ENCODE measurements around the gene SYT17. TPM values are rescaled to one million over a fixed set of nuclear protein-coding genes. Genes with fewer than 3 reads are reported as not detected.

Gene SYT17
- total RNA-seq, 2 donors from 2014 or later, result 0.22 to 1.8 TPM

DNA sequence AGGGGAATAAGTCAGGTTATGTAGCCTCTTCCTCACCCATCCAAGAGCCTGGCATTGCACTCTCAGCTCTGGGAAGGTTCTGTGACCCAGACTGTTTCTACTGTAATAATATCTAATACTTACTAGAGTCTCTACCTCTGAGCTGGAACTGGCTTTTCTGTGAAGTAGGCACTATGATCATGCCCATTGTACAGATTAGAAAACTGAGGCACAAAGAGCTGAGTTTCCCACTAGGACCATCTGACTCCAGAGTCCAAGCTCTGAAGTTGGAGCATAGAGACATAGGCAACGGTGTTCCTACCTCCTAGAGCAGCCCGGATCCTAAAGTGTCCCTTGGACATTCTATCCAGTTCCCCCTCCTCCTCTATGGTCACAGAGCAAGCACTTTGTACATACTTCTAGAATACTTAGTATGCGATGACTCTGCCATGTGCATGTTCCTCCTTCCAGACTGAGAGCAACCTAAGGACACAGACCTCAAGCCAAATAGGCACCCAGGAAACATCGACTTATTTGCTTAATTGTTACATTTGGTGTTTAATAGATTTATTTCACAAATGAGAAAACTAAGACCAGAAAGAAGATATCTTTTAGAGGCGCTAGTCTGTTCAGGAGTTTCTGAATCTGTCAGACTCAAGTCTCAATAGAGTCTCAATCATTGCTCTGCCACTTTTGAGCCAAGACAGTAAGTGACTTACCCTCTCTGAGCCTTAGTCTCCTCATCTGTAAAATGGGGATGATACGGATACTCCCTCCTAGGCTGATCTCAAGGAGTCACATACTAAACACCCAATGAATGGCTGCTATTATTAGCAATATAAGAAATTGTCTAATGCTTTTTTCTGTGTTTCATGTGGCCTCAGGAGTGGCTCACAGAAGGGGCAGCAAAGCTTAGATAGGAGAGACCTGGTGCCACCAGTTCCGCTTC is 121.1 kb downstream of the SYT17 start:
- TF ChIP-seq, protein P1, sequence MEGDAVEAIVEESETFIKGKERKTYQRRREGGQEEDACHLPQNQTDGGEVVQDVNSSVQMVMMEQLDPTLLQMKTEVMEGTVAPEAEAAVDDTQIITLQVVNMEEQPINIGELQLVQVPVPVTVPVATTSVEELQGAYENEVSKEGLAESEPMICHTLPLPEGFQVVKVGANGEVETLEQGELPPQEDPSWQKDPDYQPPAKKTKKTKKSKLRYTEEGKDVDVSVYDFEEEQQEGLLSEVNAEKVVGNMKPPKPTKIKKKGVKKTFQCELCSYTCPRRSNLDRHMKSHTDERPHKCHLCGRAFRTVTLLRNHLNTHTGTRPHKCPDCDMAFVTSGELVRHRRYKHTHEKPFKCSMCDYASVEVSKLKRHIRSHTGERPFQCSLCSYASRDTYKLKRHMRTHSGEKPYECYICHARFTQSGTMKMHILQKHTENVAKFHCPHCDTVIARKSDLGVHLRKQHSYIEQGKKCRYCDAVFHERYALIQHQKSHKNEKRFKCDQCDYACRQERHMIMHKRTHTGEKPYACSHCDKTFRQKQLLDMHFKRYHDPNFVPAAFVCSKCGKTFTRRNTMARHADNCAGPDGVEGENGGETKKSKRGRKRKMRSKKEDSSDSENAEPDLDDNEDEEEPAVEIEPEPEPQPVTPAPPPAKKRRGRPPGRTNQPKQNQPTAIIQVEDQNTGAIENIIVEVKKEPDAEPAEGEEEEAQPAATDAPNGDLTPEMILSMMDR (IDR thresholded peaks at IDR 0.05), result no peak
- Histone ChIP-seq H3K4me3 (no peak overlapping the region), H3K27ac (no peak overlapping the region), H3K9me3 (no peaks in the 10 kb centered on the region), H3K4me1 (no peaks in the 10 kb centered on the region), H3K27me3 (no peaks in the 10 kb centered on the region), H3K36me3 (no peaks in the 10 kb centered on the region)
- DNase-seq (ENCODE audit: low spot score), result no peak

DNA sequence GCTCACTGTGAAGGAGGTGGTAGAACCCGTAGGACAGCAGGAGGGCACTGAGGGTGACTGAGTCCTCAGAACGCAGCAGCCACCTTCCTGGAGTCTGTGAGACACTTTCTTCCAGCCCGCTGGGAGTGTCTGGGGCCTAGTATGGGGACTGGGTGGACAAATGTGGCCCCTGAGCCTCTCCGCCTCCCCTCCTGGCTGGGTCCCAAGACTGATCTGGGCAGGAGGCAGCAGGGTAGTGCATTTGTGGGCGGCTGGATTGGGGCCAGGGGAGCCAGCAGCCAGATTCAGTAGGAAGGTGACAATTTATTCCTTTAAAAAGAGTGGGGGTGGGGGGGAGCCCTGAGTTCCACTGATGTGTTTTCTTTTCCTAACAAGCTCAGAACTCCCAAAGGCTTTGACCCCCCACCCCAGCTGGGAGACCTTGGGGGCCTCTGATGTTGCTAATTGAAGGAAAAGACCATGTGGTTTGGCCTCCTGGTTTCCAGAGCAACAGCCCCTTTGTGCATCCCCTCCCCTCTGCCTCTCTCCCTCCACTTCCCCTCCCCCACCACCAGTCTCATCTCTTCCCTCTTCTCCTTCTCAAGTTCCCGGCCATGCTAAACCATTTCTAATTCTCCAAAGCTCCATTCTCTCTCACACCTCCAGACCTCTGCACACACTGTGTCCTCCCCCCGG is 121.9 kb downstream of the SYT17 start:
- Histone ChIP-seq H3K4me1 (no peaks in the 10 kb centered on the region), H3K4me3 (no peak overlapping the region), H3K36me3 (no peaks in the 10 kb centered on the region), H3K27ac (no peak overlapping the region), H3K9me3 (no peaks in the 10 kb centered on the region), H3K27me3 (no peaks in the 10 kb centered on the region)
- no peak for DNase-seq (ENCODE audit: low spot score)
- TF ChIP-seq, protein P1 (IDR thresholded peaks at IDR 0.05), result no peak

DNA sequence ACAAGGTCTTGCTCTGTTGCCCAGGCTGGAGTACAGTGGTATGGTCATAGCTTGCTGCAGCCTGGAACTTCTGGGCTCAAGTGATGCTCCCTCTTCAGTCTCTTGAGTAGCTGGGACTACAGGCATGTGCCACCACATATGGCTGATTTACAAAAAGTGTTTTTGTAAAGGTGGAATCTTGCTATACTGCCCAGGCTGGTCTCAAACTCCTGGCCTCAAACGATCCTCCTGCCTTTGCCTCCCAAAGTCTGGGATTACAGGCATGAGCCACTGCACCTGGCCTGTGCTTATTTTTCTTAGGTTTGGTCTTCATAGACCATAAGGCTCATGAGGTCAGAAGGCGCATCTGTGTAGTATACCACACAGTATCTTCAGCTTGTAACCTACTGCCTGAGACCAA is 122.8 kb downstream of the SYT17 start:
- TF ChIP-seq, protein P1 (IDR thresholded peaks at IDR 0.05), result no peak
- no peaks in the 10 kb centered on the region for H3K4me1 ChIP-seq
- no peaks in the 10 kb centered on the region for H3K9me3 ChIP-seq
- H3K4me3 ChIP-seq, result no peak overlapping the region
- no peak overlapping the region for H3K27ac ChIP-seq
- DNase-seq (ENCODE audit: low spot score), result no peak
- H3K36me3 ChIP-seq, result no peaks in the 10 kb centered on the region
- no peaks in the 10 kb centered on the region for H3K27me3 ChIP-seq

DNA sequence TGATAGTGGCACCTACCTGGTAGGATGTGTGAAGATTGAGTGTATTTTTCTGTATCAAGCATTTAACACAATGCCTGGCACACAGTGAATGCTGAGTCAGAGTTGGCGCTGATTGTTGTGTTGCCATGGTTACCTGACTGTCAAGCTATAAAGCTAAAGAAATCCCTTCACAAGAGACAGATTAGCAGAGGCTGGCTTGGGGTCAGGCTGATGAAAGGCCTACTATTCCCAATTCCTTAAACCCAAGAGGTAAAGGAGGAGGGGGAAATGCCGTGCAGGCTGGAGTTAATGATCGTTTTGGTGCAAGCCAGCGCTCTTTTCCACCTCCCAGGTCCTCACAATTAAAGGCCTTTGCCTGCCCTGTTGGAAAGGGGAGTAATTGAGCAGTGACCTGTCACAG is 123.4 kb downstream of the SYT17 start:
- no peak for DNase-seq (ENCODE audit: low spot score)
- no peaks in the 10 kb centered on the region for H3K27me3 ChIP-seq
- no peaks in the 10 kb centered on the region for H3K36me3 ChIP-seq
- H3K4me3 ChIP-seq, result no peak overlapping the region
- no peaks in the 10 kb centered on the region for H3K9me3 ChIP-seq
- H3K27ac ChIP-seq, result no peak overlapping the region
- TF ChIP-seq, protein P1 (IDR thresholded peaks at IDR 0.05), result no peak
- H3K4me1 ChIP-seq, result no peaks in the 10 kb centered on the region

DNA sequence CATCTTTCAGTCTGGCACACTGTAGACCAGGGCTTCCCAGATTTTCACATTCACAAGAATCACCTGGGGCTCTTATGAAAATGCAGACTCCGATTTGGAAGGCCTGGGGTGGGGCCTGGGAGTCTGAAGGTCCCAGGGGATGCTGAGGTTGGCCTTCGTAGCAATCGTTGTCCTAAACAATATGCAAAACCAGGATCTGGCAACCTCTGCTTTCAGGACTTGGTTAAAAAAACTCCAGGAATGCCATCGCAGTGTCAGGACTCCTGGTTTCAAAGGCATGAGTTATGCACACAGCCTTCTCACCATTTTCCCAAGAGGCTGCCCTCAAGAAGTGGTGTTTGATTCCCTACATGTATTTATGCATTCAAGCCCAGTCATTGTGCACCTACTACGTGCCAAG is 124.1 kb downstream of the SYT17 start:
- Histone ChIP-seq H3K27me3 (no peaks in the 10 kb centered on the region), H3K9me3 (no peaks in the 10 kb centered on the region)
- DNase-seq (ENCODE audit: low spot score), result no peak

More for the DNA sequence above, 124.1 kb downstream of the SYT17 start:
- TF ChIP-seq, protein P1 (IDR thresholded peaks at IDR 0.05), result no peak
- Histone ChIP-seq H3K27ac (no peak overlapping the region), H3K36me3 (no peaks in the 10 kb centered on the region), H3K4me1 (no peaks in the 10 kb centered on the region), H3K4me3 (no peak overlapping the region)

All from right atrium auricular region (tissue), 2 donors.